IPS-NIHi11 (cell line): ENCODE measurements around the gene MBNL1.

Experiments
- DNase-seq: peaks from one replicate; pipeline ENCODE4 v3.0.0; 2012; ENCODE audit warnings: mixed read lengths, low spot score

Gene MBNL1

DNA sequence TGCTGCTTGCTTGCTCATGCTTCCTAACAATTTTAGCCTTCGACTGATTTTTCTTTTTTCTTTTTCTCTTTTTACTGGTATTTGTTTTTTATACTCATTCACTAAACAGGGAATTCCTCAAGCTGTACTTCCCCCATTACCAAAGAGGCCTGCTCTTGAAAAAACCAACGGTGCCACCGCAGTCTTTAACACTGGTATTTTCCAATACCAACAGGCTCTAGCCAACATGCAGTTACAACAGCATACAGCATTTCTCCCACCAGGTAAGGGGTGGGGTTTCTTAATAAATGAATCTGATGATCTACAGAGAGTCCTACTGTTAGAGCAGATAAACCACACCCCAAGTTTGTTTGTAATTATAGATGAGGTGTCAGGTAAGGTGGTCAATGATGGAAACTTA is 178.8 kb downstream of the MBNL1 start:
- DNase-seq = no peak

- DNase-seq = no peak
These were observed 179.4 kb downstream of the MBNL1 start for GRCh38 chr3:152448091-152448490.

- DNase-seq = no peak
These were observed 183.6 kb downstream of the MBNL1 start for GRCh38 chr3:152452318-152452717.

DNA sequence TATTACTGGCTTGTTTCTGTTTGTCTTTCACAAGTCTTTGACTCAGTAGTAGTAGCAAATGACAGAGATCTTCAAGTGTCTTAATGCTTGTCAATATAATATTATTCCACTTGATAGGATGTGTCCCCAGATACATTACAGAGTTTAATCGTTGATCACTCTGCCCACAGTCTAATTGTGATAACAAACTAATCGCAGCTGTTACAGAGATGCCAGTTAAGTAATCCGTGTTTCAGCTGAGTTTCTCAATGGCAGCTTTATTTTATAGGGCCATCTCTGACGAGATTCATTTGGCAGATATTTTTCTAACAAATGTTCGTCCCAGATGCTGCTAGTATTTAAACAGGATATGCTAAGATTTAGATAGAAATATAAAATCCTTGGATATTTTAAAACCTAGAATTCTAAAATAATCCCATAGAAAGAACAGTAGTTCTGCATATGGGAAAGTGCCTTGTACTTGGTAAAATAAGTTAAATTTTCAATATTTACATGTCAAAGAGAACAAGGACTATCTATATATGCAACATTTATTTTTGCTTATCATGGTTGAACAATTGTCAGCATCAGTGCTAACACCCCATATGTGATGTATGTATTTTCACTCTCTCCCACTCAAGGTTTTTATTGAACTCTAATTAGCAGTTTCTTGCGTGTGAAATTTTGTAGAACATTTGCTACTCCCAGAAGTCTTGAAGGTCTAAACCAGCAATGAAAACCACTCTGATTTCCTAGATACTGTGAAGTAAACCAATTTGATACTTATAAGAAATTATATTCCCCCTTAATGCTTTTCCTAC is 185.5 kb downstream of the MBNL1 start:
- DNase-seq = no peak

GRCh38 chr3:152455989-152456388 is 187.3 kb downstream of the MBNL1 start:
- no peak for DNase-seq

DNA sequence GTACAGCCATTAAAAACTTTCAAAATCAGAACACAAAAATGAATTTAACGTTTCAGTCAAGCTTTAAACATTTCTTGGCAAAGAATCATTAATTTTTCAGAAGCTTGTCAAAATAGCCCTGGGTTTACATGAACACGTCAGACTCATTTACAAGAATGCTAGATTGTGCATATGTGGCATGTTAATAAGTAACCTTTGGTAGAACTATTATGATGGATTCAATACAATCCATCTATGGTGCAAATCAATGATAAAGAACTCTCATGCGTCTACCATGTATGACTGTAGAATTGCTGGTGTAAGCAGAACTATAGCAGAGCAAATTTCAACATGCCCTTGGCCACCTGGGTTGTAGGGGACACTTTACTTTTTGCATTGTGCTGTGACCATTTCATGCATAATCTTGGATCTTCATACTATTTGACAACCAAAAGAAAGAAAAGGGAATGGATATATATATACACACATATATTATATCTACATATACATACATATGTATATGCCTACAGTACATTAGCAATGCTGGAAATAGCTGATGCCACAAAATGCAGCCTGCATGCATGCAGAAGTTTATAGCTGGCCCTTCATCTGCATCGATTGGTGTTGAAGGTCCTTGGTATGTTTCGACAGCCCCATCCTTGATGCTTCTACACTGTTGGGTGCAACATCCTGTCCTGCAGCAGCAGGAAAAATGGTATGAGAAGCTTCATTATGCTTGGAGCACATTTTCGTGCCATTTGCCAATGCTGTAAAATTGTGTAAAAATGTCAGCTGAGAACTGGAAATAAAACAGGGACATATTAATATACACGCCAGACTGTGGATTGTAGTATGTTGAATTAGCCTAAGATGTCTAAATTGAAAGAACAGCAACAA is 189.0 kb downstream of the MBNL1 start:
- DNase-seq = no peak

- DNase-seq = no peak
These were observed 189.8 kb downstream of the MBNL1 start for GRCh38 chr3:152458376-152459117.

DNA sequence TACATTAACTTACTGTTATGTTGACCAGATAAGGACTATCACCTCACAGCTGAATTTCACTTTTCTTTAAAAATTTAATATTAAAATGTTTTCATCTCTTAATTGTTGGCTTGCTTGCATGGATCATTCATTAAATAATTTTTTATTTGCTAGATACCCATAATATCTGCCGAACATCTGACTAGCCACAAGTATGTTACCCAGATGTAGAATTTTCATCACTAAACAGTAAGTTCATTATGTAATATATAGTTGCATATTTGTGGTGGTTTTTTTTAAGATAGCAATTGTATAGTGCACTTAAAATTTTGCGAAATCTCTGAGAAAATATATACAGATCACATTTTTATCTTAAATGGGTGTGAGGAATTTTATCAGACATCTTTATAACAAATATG is 190.4 kb downstream of the MBNL1 start:
- DNase-seq = no peak

DNA sequence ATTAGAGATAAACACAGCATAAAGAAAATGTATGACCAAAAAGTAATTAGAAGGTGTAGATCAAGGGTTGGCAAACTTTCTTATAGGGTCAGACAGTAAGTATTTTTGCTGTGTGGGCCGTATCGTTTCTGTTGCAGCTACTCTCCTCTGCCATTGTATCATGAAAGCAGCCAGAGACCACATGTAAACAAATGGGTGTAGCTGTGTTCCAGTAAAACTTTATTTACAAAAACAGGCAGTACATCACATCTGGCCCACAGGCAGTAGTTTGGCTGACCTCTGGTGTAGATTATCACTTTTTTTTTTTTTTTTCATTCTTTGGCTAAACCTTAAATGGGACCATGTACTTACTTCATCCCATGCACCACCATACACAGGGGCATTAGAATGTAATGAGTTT is 190.8 kb downstream of the MBNL1 start:
- no peak for DNase-seq

- DNase-seq = no peak
These were observed 192.2 kb downstream of the MBNL1 start for GRCh38 chr3:152460936-152461335.

DNA sequence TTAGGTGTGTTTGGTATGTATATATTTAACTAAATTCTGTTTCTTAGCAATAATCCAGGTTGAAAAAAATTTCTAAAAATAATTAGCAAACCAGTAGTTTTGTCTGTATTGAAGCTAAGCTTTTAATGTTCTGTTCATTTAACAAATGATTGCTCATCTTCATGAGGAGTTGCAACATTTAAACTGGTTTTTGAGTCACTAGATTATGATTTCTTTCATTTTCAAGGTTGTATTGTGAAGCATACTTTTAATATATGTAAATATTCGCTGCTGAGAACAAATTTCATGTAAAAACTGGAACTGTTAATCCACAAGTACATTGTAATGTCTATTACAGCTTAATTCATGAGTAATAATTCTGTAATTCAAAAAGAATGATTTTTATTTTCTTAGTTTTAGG is 192.7 kb downstream of the MBNL1 start:
- DNase-seq = no peak

DNA sequence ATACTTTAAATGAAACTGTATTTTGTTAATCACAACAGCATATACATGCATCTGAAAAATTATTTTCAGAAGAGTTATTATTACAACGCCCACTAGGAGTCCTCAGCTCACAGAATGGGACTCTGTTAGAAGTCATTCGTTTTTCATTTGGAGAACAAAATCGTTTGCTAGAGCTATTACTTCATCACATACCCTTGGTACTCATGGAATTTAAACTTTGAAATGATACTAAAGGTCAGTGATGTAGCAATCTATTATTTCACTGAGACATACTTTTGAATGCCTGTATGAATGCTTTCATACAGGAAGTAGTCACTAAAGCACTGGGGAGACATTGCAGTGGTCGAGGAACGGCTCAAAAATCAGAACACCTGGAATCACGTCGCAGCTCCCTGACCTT is 198.1 kb downstream of the MBNL1 start:
- DNase-seq = no peak

DNA sequence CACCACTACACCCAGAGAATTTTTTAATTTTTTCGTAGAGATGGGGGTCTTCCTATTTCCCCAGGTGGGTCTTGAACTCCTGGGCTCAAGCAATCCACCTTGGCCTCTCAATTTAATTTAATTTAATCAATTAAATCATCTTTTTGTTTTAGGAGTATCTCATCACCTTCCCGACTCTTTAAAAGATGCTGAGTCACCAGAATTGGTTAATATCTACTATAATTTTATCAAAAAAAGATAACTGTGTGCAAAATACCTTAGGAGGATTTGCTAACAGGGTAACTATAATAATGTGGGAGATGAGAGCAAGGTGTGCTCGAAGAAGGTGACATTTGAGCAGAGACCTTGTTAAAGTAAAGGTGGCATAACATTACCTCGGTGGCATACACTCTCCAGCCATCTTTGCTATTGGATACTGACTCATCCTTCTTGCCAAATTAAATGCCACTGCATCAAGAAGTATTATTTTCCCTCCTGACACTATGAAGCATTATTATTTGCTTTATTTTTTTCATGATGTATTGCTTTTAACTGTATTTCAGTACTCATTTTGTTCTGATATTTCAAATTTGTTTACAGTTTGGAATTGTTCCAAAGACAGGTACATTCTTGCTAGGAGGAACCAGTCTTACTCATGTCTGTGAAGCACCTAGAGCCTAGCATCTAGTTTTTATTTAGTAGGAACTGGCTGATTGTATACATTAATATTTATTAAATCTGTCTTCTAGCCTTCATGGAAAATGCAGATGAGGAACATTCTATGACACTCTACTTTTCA is 200.7 kb downstream of the MBNL1 start:
- no peak for DNase-seq

GRCh38 chr3:152470095-152470494 is 201.4 kb downstream of the MBNL1 start:
- DNase-seq = no peak

- DNase-seq = no peak
These were observed 202.2 kb downstream of the MBNL1 start for GRCh38 chr3:152470893-152471292.

DNA sequence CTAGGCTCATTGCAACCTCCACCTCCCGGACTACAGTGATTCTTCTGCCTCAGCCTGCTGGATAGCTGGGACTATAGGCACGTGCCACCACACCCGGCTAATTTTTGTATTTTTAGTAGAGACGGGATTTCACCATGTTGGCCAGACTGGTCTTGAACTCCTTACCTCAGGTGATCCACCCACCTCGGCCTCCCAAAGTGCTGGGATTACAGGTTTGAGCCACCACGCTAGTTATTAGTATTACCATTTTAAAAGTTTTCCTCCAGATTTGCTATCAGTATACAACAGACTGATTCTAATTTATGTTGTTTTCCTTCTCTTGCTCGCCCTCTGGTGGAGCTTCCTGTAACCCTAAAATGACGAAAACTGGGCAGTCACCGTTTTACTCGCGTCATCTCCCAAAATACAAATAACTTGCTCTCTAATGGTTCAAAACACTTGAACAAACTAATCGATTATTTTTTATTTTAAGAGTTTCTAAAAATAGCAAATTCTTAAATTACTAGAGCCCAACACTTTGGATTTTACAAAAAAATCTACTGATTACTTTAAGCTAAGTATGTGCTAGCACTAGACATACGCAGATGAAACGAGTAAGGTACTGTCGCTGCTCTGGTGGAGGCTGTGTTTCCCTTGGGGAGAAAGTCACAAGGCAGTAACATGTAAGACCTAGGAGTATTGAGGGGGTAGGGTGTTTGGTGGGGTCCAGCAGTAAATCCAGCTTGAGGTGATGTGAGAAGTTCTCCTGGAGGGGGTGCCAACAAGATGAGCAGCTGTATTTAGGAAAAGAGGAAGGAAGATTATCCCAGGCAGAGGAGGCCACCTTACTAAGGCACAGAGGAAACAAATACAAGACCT is 203.3 kb downstream of the MBNL1 start:
- peak; percentile 49 for DNase-seq

DNA sequence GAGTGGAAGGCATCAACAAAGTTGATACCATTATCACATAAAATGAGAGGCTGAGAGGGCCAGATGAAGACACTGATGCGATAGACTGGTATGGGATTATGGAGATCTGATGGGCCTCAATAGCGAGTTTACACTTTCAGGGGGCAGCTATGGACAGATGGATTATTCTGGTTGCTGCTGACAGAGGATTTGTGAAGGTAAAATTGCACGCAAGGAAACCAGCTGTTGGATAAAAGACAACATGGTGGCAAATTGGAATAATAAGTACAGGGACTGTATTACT is 203.9 kb downstream of the MBNL1 start:
- DNase-seq = no peak

DNA sequence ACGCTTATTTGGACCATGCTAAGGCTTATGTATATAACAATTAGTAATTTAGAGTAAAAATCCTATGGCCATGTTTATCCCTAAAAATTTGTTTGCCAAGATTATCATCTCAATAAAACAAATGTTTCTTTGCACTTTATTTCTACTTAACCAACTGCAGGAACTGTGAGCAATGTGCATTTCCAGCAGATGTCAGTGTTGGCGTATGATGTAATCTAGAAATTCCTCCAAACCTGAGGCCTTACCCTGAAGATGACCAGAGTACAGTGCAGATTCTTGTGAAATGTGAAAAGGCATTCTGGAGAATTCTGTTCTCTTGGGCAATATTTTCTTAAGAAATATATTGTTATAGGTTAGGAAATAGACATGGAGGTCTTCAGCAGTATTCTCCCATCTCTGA is 205.9 kb downstream of the MBNL1 start:
- peak; percentile 50 for DNase-seq

- DNase-seq = no peak
These were observed 208.7 kb downstream of the MBNL1 start for GRCh38 chr3:152477422-152477821.

- DNase-seq = no peak
These were observed 211.7 kb downstream of the MBNL1 start for GRCh38 chr3:152480282-152480953.

DNA sequence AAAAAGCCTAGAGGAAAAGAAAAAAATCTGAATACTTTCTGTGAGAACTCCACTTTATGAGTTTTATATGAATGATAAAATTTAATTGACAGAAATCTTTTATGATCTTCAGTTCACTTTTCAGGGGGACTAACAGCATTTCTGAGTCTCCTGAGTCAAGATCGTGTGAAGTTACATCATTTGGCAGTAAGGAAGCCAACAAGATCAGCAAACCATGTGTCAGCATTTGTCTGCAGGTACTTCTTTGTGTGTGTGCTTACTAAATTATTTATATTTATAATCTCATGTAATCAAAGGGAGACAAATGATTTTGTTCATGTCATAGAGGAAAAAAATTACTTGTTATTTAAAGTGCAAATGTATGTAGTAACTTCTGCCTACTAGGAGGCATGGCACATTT is 217.6 kb downstream of the MBNL1 start:
- no peak for DNase-seq
